Lung (tissue), 12 donors: ENCODE results near the gene ZNF254. TPM values are rescaled to one million over a fixed set of nuclear protein-coding genes. Genes with fewer than 3 reads are reported as not detected.

Experiments
- ATAC-seq: fragments of 200-7000 bp; cut with Tn5 transposase; one replicate; pipeline ENCODE4 v1.9.1; 2020; ENCODE audit warnings: moderate number of reproducible peaks; ENCODE audit not compliant: insufficient read depth, low FRiP score
- DNase-seq, 3 donors: peaks; one replicate each; pipeline ENCODE4 v3.0.0-alpha.2; 2013 to 2017
- H3K27ac ChIP-seq, 2 donors: one replicate each; pipeline ENCODE4 v1.5.1; 2013; ENCODE audit warnings: mild to moderate bottlenecking in 2 of 2, moderate library complexity in 2 of 2, control low read depth in 1 of 2, inconsistent platforms in 1 of 2, low read depth in 1 of 2, low read length in 1 of 2
- H3K27me3 ChIP-seq, 3 donors: one replicate each; pipeline ENCODE4 v1.5.1; 2013; ENCODE audit warnings: low read length in 2 of 3; ENCODE audit not compliant: control insufficient read depth in 3 of 3, insufficient read depth in 3 of 3
- H3K36me3 ChIP-seq, 4 donors: one replicate each; pipeline ENCODE4 v1.5.1; 2013; ENCODE audit warnings: low read length in 4 of 4, mild to moderate bottlenecking in 1 of 4, moderate library complexity in 1 of 4; ENCODE audit not compliant: control insufficient read depth in 4 of 4, insufficient read depth in 4 of 4
- H3K4me1 ChIP-seq, 5 donors: one replicate each; pipeline ENCODE4 v1.5.1; 2013; ENCODE audit warnings: low read length in 5 of 5, mild to moderate bottlenecking in 2 of 5, moderate library complexity in 1 of 5; ENCODE audit not compliant: control insufficient read depth in 5 of 5, insufficient read depth in 5 of 5
- H3K4me3 ChIP-seq: one replicate; pipeline ENCODE4 v1.5.1; 2013; ENCODE audit warnings: mild to moderate bottlenecking, control low read depth, moderate library complexity
- H3K9ac ChIP-seq, 2 donors: one replicate each; pipeline ENCODE4 v1.5.1; 2013; ENCODE audit warnings: low read length in 2 of 2, control low read depth in 1 of 2; ENCODE audit not compliant: insufficient read depth in 1 of 2
- H3K9me3 ChIP-seq, 4 donors: one replicate each; pipeline ENCODE4 v1.5.1; 2013; ENCODE audit warnings: low read length in 3 of 4, mild to moderate bottlenecking in 1 of 4, moderate library complexity in 1 of 4; ENCODE audit not compliant: control insufficient read depth in 4 of 4, insufficient read depth in 3 of 4
- CTCF ChIP-seq: IDR thresholded peaks from 2 replicates; pipeline ENCODE4 v1.5.1; 2012; ENCODE audit warnings: mild to moderate bottlenecking; ENCODE audit errors: control extremely low read depth, extremely low read depth
- WGBS, 2 donors: extraction: QIAGEN DNeasy Blood & Tissue Kit; methylation state at CpG; one replicate each; pipeline ENCODE4 v1.1.7; 2013; 5-methylcytosine and 5-hydroxymethylcytosine counted together
- polyA plus RNA-seq, 2 donors: library from polyadenylated mRNA; stranded (reverse); fragments of 200-250 nt; gene quantifications; one replicate each; pipeline ENCODE4 v1.2.1, GENCODE V29; 2013
- total RNA-seq, 2 donors: library from RNA; depleted of rRNA in 1 of 2; stranded (reverse); fragments of >200 nt in 1 of 2; gene quantifications; one replicate each; pipeline ENCODE4 v1.2.1, GENCODE V29; 2014 to 2021
- donor health status: control.
- donor health status: control.
- donor health status: Bipolar disorder and iron deficiency.
- donor health status: healthy.
- donor health status: DM: yes; HTN: yes; CAD: no.

Gene ZNF254
- total and polyA plus RNA-seq, 4 donors: 4.5 to 68.7 (median 10.5) TPM

- Histone ChIP-seq H3K36me3 (peaks cover 0 to 9% (median 0%) of the 10 kb centered on the region in 4 donors), H3K4me3 (no peak overlapping the region), H3K27ac (no peak overlapping the region), H3K27me3 (no peaks in the 10 kb centered on the region), H3K9me3 (peaks cover 0 to 34% (median 13%) of the 10 kb centered on the region in 4 donors), H3K4me1 (peaks cover 0 to 4% (median 0%) of the 10 kb centered on the region in 5 donors), H3K9ac (no peak overlapping the region)
- ATAC-seq: no peak
- 89 to 99% methylated on average over 3 of the region's 3 CpGs for WGBS, 2 donors
- no peak for DNase-seq
- TF ChIP-seq CTCF: no peak
Measured at GRCh38 chr19:24166055-24166454, 79.1 kb downstream of the ZNF254 start.

DNA sequence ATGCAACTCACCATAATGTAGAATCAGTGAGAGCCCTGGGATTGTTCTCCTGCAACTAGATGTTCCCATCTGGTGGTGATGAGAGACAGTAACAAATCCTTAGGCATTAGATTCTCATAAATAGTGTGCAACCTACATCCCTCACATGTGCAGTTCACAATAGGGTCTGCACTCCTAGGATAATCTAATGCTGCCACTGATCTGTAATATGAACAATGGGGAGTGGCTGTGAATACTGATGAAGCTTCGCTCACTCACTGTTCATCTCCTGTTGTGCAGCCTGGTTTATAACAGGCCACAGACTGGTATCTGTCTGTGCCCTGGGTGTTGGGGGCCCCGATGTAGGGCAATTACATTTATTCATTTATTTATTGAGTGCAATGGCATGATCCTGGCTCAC, 86.9 kb downstream of the ZNF254 start:
- ATAC-seq: no peak
- no peak for DNase-seq
- peaks cover 0 to 4% (median 0%) of the 10 kb centered on the region in 5 donors for H3K4me1 ChIP-seq
- H3K9me3 ChIP-seq: peaks cover 0 to 16% (median 4%) of the 10 kb centered on the region in 4 donors
- no peak overlapping the region for H3K27ac ChIP-seq
- H3K4me3 ChIP-seq: no peak overlapping the region
- no peaks in the 10 kb centered on the region for H3K27me3 ChIP-seq
- no peak for TF ChIP-seq CTCF
- WGBS, 2 donors: 89 to 92% methylated on average over 2 of the region's 2 CpGs
- no peaks in the 10 kb centered on the region for H3K36me3 ChIP-seq
- no peak overlapping the region for H3K9ac ChIP-seq

GRCh38 chr19:24177686-24178085, 90.7 kb downstream of the ZNF254 start:
- Histone ChIP-seq H3K4me1 (no peaks in the 10 kb centered on the region), H3K4me3 (no peak overlapping the region), H3K9me3 (peaks cover 0 to 22% (median 8%) of the 10 kb centered on the region in 4 donors), H3K36me3 (no peaks in the 10 kb centered on the region), H3K9ac (no peak overlapping the region), H3K27ac (no peak overlapping the region), H3K27me3 (no peaks in the 10 kb centered on the region)
- no peak for ATAC-seq
- TF ChIP-seq CTCF: no peak
- DNase-seq: no peak
- WGBS, 2 donors: 85 to 95% methylated on average over 18 of the region's 18 CpGs

DNA sequence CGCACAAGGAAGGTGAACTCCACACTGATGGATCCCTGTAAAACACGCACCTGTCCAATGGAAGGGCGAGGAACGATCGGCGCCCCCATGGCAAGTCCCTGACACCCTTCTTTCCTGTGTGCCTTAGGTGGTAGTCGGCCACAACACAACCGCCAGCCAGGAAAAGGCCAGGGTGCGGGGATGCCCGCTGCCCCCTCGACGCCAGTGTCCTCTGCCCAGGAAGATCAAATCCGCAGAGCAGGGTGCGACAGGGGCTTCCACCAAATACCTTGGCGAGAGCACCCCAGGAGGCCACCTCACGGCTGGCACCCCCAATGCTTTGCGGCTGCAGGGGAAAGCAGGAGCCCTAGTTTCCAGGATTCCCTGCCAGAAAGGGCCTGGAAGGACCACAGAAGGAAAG, 91.2 kb downstream of the ZNF254 start:
- Histone ChIP-seq H3K4me1 (no peaks in the 10 kb centered on the region), H3K9me3 (peaks cover 0 to 22% (median 8%) of the 10 kb centered on the region in 4 donors), H3K9ac (no peak overlapping the region), H3K36me3 (no peaks in the 10 kb centered on the region), H3K27me3 (no peaks in the 10 kb centered on the region), H3K27ac (no peak overlapping the region), H3K4me3 (no peak overlapping the region)
- DNase-seq (no peak), ATAC-seq (no peak)
- WGBS, 2 donors: 92 to 94% methylated on average over 17 of the region's 17 CpGs
- TF ChIP-seq CTCF: no peak
